Neural cell (in vitro differentiated cells): ENCODE data around the gene NRG2. TPM values are rescaled to one million over a fixed set of nuclear protein-coding genes. Genes with fewer than 3 reads are reported as not detected.

Experiments
- H2AFZ ChIP-seq: fragments of 200-600, 300-800 bp; sonication (generic), shearing (Covaris generic); 2 replicates; pipeline ENCODE4 v1.6.0; 2014; ENCODE audit warnings: low read depth, mild to moderate bottlenecking, antibody characterized with exemption, low read length, moderate library complexity
- H3F3A ChIP-seq: fragments of 200-600 bp; shearing (Covaris generic); 2 replicates; pipeline ENCODE4 v1.6.1; 2016; ENCODE audit warnings: mild to moderate bottlenecking, moderate library complexity, mixed read lengths, antibody characterized with exemption, low read length; ENCODE audit not compliant: insufficient read depth, poor library complexity, severe bottlenecking
- H3K27ac ChIP-seq: fragments of 200-600, 300-800 bp; sonication (generic), shearing (Covaris generic); 2 replicates; pipeline ENCODE4 v1.5.1; 2014; ENCODE audit warnings: mild to moderate bottlenecking, low read length, moderate library complexity
- H3K27me3 ChIP-seq: fragments of 300-800, 200-600 bp; sonication (generic), shearing (Covaris generic); 2 replicates; pipeline ENCODE4 v1.6.0; 2014; ENCODE audit warnings: mild to moderate bottlenecking, low read depth, low read length, moderate library complexity; ENCODE audit not compliant: insufficient read depth
- H3K36me3 ChIP-seq: fragments of 300-800, 200-600 bp; sonication (generic), shearing (Covaris generic); 2 replicates; pipeline ENCODE4 v1.5.1; 2014; ENCODE audit warnings: mild to moderate bottlenecking, antibody characterized with exemption, low read length, moderate library complexity; ENCODE audit not compliant: insufficient read depth
- H3K4me2 ChIP-seq: fragments of 300-800, 200-600 bp; sonication (generic), shearing (Covaris generic); 2 replicates; pipeline ENCODE4 v1.6.0; 2014; ENCODE audit warnings: mild to moderate bottlenecking, low read length
- H3K4me3 ChIP-seq: fragments of 300-800, 200-600 bp; sonication (generic), shearing (Covaris generic); 2 replicates; pipeline ENCODE4 v1.5.1; 2014; ENCODE audit warnings: mild to moderate bottlenecking, low read length, moderate library complexity
- H3K79me2 ChIP-seq: fragments of 200-600 bp; shearing (Covaris generic); replicated peaks from 2 replicates; pipeline ENCODE4 v1.6.0; 2014; ENCODE audit warnings: mild to moderate bottlenecking, low read length, moderate library complexity; ENCODE audit not compliant: insufficient read depth
- H3K9ac ChIP-seq: fragments of 300-800, 200-600 bp; sonication (generic), shearing (Covaris generic); 2 replicates; pipeline ENCODE4 v1.6.1; 2016; ENCODE audit warnings: mild to moderate bottlenecking, low read length, mixed read lengths
- H3K9me2 ChIP-seq: fragments of 200-600 bp; shearing (Covaris generic); 2 replicates; pipeline ENCODE4 v1.6.1; 2016; ENCODE audit warnings: mild to moderate bottlenecking, low read length, mixed read lengths; ENCODE audit not compliant: insufficient read depth
- H3K9me3 ChIP-seq: fragments of 200-600, 300-800 bp; sonication (generic), shearing (Covaris generic); 2 replicates; pipeline ENCODE4 v1.6.1; 2016; ENCODE audit warnings: mild to moderate bottlenecking, mixed run types, low read length, moderate library complexity, mixed read lengths
- H4K20me1 ChIP-seq: fragments of 200-600 bp; shearing (Covaris generic); 2 replicates; pipeline ENCODE4 v1.6.1; 2016; ENCODE audit warnings: mild to moderate bottlenecking, mixed run types; ENCODE audit not compliant: insufficient read depth
- EP300 ChIP-seq: fragments of 450-650 bp; conservative IDR thresholded peaks from 2 replicates; pipeline ENCODE4 v1.6.1; 2014; ENCODE audit warnings: antibody characterized with exemption, mild to moderate bottlenecking, moderate library complexity; ENCODE audit not compliant: poor library complexity, severe bottlenecking
- EZH2 ChIP-seq: fragments of 200-600, 300-800 bp; shearing (Covaris generic), sonication (generic); IDR thresholded peaks from 2 replicates; pipeline ENCODE4 v1.6.1; 2014; ENCODE audit warnings: antibody characterized with exemption, low read length, borderline replicate concordance, mild to moderate bottlenecking; ENCODE audit not compliant: insufficient read depth, poor library complexity, severe bottlenecking
- MXI1 ChIP-seq: fragments of 450-650 bp; conservative IDR thresholded peaks from 2 replicates; pipeline ENCODE4 v1.6.1; 2014; ENCODE audit warnings: antibody characterized with exemption, mild to moderate bottlenecking; ENCODE audit not compliant: poor library complexity, severe bottlenecking
- POLR2AphosphoS5 ChIP-seq: IDR thresholded peaks from 2 replicates; pipeline ENCODE4 v1.6.1; 2012
- RAD21 ChIP-seq: fragments of 450-650 bp; conservative IDR thresholded peaks from 2 replicates; pipeline ENCODE4 v1.6.1; 2014; ENCODE audit warnings: antibody characterized with exemption, mild to moderate bottlenecking, moderate library complexity
- SMC3 ChIP-seq: fragments of 450-650 bp; conservative IDR thresholded peaks from 2 replicates; pipeline ENCODE4 v1.6.1; 2014; ENCODE audit warnings: antibody characterized with exemption, mild to moderate bottlenecking, moderate library complexity; ENCODE audit not compliant: poor library complexity
- TAF1 ChIP-seq: IDR thresholded peaks from 2 replicates; pipeline ENCODE4 v1.6.1; 2012; ENCODE audit warnings: low read depth
- polyA plus RNA-seq: library from polyadenylated mRNA; depleted of rRNA; stranded (reverse); fragments of >200 nt; gene quantifications from 2 replicates; pipeline ENCODE4 v1.2.3, GENCODE V29; 2014
- TF ChIP-seq, protein P1 (sequence below): IDR thresholded peaks from 2 replicates; pipeline ENCODE4 v1.6.1; 2012; ENCODE audit warnings: borderline replicate concordance
- TF ChIP-seq, protein P2 (sequence below): fragments of 450-650 bp; IDR thresholded peaks from 2 replicates; pipeline ENCODE4 v1.5.1; 2014; ENCODE audit warnings: antibody characterized with exemption, mild to moderate bottlenecking, moderate library complexity; ENCODE audit not compliant: poor library complexity, severe bottlenecking

Gene NRG2
- polyA plus RNA-seq, 1 donor from 2014 or later, result 5.4 TPM

DNA sequence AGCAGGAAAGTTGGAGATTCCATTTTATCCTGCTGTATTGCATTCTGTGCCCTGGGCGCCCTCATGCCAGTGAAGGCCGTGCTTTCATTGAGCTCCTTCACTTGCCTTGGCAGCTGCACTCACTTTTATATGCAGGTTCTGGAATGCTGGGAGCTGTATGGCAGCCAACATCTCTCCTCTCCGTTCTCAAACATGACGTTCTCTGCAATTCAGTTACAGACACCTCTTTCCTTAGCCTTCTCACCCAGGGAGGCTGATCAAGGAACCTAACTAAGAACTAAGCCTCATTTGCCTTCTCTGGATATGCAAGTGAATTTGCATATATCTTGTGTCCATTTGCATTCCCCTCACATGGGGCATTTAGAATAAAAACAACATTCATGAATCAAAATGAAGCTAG is 41.4 kb upstream of the NRG2 start:
- Histone ChIP-seq H4K20me1 (no peaks in the 10 kb centered on the region), H3K4me2 (no peak overlapping the region), H3K9ac (no peak overlapping the region), H3K27ac (no peak overlapping the region), H3K79me2 (no peaks in the 10 kb centered on the region), H3K9me2 (no peaks in the 10 kb centered on the region), H2AFZ (no peak overlapping the region), H3F3A (no peaks in the 10 kb centered on the region), H3K9me3 (no peaks in the 10 kb centered on the region), H3K27me3 (peaks cover 7% of the 10 kb centered on the region), H3K4me3 (no peak overlapping the region), H3K36me3 (no peaks in the 10 kb centered on the region)
- TF ChIP-seq, protein P1, sequence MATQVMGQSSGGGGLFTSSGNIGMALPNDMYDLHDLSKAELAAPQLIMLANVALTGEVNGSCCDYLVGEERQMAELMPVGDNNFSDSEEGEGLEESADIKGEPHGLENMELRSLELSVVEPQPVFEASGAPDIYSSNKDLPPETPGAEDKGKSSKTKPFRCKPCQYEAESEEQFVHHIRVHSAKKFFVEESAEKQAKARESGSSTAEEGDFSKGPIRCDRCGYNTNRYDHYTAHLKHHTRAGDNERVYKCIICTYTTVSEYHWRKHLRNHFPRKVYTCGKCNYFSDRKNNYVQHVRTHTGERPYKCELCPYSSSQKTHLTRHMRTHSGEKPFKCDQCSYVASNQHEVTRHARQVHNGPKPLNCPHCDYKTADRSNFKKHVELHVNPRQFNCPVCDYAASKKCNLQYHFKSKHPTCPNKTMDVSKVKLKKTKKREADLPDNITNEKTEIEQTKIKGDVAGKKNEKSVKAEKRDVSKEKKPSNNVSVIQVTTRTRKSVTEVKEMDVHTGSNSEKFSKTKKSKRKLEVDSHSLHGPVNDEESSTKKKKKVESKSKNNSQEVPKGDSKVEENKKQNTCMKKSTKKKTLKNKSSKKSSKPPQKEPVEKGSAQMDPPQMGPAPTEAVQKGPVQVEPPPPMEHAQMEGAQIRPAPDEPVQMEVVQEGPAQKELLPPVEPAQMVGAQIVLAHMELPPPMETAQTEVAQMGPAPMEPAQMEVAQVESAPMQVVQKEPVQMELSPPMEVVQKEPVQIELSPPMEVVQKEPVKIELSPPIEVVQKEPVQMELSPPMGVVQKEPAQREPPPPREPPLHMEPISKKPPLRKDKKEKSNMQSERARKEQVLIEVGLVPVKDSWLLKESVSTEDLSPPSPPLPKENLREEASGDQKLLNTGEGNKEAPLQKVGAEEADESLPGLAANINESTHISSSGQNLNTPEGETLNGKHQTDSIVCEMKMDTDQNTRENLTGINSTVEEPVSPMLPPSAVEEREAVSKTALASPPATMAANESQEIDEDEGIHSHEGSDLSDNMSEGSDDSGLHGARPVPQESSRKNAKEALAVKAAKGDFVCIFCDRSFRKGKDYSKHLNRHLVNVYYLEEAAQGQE, result no peak
- TF ChIP-seq RAD21 (no peak), TAF1 (no peak), POLR2AphosphoS5 (no peak), SMC3 (no peak), EP300 (no peak), MXI1 (no peak), EZH2 (no peak)
- TF ChIP-seq, protein P2, sequence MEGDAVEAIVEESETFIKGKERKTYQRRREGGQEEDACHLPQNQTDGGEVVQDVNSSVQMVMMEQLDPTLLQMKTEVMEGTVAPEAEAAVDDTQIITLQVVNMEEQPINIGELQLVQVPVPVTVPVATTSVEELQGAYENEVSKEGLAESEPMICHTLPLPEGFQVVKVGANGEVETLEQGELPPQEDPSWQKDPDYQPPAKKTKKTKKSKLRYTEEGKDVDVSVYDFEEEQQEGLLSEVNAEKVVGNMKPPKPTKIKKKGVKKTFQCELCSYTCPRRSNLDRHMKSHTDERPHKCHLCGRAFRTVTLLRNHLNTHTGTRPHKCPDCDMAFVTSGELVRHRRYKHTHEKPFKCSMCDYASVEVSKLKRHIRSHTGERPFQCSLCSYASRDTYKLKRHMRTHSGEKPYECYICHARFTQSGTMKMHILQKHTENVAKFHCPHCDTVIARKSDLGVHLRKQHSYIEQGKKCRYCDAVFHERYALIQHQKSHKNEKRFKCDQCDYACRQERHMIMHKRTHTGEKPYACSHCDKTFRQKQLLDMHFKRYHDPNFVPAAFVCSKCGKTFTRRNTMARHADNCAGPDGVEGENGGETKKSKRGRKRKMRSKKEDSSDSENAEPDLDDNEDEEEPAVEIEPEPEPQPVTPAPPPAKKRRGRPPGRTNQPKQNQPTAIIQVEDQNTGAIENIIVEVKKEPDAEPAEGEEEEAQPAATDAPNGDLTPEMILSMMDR, result no peak

DNA sequence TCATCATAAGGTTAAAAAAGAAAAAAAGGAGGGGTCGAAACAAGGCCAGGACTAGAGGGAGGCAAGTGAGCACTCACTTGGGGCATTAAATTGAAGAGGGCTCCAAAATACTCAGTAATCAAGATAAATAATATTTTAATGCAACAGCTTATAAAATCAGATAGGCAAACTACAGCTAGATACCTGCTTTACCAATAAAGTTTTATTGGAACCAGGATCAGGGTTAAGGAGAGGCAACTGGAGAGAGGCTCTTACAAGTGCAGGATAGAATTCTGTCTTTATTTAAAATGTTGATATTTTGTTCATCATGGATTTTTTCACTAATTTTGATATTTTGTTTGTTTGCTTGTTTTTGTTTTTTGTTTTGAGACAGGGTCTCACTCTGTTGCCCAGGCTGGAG is 40.6 kb upstream of the NRG2 start:
- Histone ChIP-seq H3K27me3 (peaks cover 7% of the 10 kb centered on the region), H3F3A (no peaks in the 10 kb centered on the region), H3K79me2 (no peaks in the 10 kb centered on the region), H2AFZ (no peak overlapping the region), H3K4me2 (no peak overlapping the region), H3K9me3 (no peaks in the 10 kb centered on the region), H3K9me2 (no peaks in the 10 kb centered on the region), H3K27ac (no peak overlapping the region), H3K9ac (no peak overlapping the region), H4K20me1 (no peaks in the 10 kb centered on the region), H3K4me3 (no peak overlapping the region), H3K36me3 (no peaks in the 10 kb centered on the region)
- TF ChIP-seq EP300, result no peak
- TF ChIP-seq, protein P1, result no peak
